HUDEP-2 (cell line): ENCODE results near the gene HNRNPC.
"Not testable (repeated sequence)": the region's sequence is repeated elsewhere in the genome, so short reads cannot be mapped to it uniquely, and the experiment has no call there.

Source experiments
- DNase-seq, 76 experiments: peaks; one replicate each; lab custom pipeline; 2025; ENCODE audit not compliant: unreplicated experiment in 76 of 76; lab: John Stamatoyannopoulos, UW

HNRNPC gene

DNA sequence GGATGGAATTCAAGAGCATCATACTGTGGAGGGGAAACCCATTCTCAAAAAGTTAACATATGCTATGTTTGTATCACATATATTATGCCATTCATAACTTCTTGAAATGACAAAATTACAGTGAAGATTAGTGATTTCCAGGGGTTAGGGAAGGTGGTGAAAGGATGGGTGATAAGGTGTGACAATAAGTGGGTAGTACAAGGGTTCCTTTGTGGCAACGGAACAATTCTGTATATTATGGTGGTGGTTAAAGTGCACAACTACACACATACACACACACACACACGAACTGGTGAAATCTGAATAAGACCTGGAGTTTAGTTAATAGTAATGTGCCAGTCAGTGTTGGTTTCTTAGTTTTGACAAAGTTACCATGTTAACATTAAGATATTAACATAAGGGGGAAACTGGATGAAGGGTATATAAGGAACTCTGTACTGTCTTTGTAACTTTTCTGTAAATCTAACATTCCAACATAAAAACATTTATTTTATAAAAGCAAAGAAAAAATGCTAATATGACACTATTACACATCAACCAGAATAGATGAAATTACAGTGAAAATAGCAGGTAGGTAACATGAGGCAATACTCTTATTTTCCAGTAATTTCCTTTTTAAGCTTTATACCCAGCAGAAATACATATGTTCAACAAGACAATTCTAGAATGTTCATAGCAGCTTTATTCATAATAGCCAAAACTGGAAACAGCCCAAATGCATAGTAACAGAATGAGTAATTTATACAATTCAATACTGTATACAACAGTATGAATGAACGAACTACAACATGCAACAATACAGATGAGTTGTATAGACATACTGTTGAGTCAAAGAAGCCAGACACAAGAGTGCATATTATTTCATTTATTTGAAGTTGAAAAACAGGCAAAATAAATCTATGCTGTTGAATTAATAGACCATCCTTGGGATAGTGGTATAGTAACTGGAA, 69.4 kb downstream of the HNRNPC start:
- no peak for DNase-seq

DNA sequence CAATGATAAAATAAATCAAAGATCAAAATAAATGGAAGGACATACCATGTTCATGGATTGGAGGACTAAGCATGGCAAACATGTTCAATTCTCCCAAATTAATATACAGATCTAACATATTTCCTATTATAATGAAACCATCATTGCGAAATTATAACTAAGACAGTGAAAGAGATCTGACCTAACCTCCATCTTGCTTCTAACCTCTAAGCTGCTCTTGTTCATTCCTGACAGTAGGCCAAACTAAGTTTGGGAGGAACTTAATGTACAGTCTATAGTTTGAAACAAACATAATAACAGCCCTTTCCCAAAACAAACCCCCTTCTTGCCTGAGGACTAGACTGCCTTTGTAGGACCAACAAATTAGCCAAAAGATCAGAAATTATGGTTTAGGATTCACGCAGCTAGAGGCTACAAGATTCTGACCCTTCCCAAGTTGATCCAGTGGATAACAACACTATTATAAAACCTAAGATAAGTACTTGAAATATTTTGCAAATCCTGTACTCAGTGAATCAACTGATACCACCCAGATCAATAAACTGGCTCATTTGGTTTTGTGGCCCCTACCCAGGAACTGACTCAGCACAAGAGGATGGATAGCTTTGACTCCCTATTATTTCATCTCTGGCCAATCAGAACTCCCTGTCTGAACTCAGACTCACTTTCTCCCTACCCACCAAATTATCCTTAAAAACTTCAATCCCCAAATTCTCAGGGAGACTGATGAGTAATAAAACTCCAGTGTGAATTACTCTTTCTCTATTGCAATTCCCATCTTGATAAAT, 71.6 kb downstream of the HNRNPC start:
- no peak for DNase-seq

GRCh38 chr14:21194597-21194996, 74.6 kb downstream of the HNRNPC start:
- no peak for DNase-seq

- DNase-seq: no peak
These were observed 76.2 kb downstream of the HNRNPC start for GRCh38 chr14:21192875-21193535.

DNA sequence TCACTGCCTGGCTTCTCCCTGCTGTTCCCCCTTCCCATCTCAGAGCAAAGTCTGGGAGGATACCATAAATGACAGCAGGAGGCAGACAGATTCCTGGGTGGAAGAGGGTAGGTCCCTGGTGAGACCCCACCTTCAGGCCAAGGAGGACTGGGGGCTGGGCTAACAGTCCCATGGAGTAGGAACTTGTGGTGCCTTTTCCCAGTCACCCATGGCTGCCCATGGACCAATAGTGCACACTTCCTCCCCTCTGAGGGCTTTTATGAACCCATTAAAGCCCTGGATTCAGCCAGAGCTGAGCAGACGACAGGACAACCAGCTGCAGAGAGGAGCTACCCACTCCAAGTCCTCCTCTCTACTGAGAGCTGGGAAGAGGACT, 76.8 kb downstream of the HNRNPC start:
- no peak for DNase-seq

GRCh38 chr14:21191809-21192446, 77.3 kb downstream of the HNRNPC start:
- DNase-seq: peak in 70 of 76 experiments; percentile 4 to 79 (median 58)

DNA sequence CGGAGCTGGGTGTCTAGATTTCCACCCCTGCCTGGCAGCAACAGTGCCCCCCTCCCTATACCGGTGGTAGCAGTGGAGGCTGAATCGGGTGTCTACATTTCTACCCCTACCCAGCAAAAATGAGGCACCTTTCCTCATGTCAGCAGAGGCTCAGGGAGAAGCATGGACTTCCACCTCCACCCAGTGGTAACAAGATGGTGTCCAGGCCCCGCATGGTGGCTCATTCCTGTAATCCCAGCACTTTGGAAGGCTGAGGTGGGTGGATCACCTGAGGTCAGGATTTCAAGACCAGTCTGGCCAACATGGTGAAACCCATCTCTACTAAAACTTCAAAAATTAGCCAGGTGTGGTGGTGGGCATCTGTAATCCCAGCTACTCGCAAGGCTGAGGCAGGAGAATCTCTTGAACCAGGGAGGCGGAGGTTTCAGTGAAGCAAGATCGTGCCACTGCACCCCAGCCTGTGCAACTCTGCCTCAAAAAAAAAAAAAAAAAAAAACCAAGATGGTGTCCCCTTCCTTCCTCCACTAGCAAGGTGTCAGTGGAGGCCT, 77.9 kb downstream of the HNRNPC start:
- no peak for DNase-seq

DNA sequence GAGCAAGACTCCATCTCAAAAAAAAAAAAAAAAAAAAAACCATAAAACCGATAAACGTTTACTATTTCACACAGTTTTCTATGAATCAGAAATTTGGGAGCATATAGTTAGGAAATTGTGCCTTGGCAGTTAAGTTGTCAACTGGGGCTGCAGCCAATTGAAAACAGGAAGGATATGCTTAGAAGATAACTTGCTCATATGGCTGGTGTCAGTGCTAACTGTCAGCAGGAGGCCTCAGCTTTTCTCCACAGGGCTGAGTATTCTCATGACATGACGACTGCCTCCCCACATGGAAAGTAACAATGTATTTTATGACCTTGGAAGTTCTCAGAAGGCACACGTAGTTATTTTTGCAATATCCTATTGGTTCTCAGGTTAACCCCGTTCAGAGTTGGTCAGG, 83.8 kb downstream of the HNRNPC start:
- DNase-seq: peak in 1 of 76 experiments; percentile 19

- no peak for DNase-seq
These were observed 85.0 kb downstream of the HNRNPC start for GRCh38 chr14:21184254-21184653.

GRCh38 chr14:21182166-21182565, 87.1 kb downstream of the HNRNPC start:
- no peak for DNase-seq

- DNase-seq: no peak
These were observed 98.1 kb downstream of the HNRNPC start for GRCh38 chr14:21171128-21171527.

GRCh38 chr14:21169573-21169972, 99.7 kb downstream of the HNRNPC start:
- no peak for DNase-seq

DNA sequence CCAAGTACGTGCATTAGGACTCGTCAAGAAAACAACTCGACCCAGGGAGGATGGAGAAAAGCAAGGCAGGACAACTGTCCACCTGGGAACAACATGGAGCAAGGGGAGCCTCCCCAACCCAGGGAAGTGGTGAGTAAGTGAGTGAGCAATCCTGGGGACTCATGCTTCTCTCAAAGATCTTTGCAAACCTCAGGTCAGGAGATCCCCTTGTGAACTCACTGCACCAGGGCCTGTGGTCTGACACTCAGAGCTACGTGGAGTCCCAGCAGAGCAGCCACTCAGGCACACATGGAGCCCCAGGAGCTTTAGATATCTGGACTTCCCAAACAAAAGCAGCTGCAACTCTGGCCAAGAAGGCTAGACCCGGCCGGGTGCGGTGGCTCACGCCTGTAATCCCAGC, 101.2 kb downstream of the HNRNPC start:
- DNase-seq: no peak

DNA sequence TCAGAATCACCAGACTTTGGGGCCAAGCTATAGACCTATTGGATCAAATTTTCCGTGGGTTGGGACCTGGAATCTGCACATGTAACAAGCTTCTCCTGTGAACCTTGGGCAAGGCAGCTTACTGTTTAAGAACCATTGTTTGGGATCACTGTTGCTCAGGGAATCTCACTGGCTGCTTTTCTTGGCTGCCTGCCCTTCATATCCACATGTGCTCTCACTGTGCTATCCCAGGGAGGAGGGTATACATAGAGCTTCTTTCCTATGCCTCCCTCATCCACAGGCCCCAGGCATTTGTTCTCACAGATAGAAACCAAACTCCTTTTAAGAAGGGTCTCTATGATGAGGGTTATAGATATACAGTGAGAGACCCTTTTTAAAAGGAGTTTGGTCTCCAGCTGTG, 103.6 kb downstream of the HNRNPC start:
- DNase-seq: not testable (repeated sequence)

DNA sequence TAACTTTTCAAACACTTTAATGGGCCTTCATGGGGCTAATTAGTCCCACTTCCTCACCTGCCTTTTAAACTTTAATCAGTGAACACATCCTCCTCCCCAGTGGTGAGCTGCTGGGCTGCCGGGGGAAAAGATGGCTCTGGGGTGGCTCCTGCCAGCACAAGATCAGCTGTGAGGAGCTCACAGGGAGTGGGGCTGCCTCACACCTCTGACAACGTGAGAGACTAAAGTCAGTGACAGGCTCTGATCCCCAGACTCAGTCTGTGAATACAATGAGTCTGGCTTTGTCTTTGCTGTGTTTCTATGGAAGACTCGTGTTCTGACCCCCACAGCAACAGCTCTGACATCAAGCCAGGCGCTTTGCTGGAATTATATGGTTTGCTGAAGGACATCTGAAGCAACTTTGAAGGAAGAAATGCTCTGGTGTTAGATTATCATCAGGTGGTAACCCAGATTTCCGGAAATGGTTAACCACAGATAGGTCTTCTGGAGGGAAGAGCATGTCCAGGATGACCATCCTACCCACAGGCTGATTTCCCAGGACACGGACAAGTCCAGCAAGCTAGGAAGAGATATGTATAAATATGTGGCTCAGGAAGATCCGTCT, 104.1 kb downstream of the HNRNPC start:
- not testable (repeated sequence) for DNase-seq

DNA sequence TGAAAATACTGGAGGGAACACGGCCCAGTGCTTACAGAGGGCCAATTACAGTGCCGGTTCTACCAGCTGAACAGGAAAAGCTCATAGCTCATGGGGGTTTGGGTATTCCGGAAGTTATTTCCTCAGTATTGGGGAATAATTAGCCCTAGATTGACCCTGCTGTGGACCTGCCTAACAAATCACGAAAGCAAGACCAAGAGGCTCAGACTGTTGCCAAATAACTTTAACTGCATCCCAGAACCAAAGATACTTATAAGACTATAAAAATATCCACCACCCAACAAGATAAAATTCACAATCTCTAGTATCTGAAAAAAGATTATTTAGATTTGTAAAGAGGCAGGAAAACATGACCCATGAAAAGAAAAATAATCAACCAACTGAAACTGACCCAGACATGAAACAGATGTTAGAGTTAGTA, 105.4 kb downstream of the HNRNPC start:
- no peak for DNase-seq

DNA sequence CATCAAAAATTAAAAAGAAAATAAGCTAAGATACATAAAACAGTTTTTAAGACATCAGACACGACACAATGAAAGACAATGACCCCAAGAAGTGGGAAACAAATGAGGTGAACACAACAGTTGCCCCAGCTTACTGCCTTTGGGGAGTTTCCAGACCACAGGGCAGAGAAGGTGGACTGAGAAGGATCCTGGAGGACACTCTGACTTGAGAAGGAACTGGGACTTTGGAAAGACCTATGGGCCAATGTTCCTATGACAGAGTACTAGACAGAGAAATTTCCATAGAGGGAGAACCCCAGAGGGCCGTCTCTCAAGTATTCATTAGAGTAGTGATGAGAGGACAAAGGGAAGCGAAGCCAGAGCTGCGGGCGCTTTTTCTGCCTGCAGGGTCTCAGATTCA, 107.2 kb downstream of the HNRNPC start:
- no peak for DNase-seq

DNA sequence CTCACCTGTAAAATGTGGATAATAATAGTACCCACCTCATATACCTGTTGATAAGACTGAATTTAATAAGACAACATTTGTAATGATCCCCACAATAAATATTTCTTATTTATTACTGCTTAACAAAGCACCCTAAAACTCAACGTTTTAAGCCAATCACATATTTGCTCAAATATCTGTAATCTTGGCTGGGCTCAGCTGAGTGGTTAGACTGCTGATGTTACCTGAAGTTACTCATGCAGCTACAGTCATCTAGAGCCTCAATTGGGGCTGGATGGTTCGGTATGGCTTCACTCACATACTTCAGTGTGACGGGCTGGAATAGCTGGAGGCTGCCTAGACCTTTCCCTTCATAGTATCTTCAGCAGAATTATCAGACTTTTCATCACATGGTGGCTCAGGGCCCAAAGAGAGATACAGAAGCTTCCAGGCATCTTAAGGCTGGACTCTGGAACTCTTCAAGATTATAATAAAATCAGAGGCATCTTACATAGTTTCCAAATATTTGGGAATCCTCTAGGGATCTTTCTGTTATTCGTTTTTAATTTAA, 109.1 kb downstream of the HNRNPC start:
- DNase-seq: no peak
